CD4-positive, alpha-beta T cell (primary cell): ENCODE measurements around the gene AGTPBP1. TPM values are rescaled to one million over a fixed set of nuclear protein-coding genes. Genes with fewer than 3 reads are reported as not detected.

ENCODE experiments used
- ATAC-seq: fragments of 200-7000 bp; cut with Tn5 transposase; one replicate; pipeline ENCODE4 v1.10.0; 2022; ENCODE audit warnings: mild to moderate bottlenecking; ENCODE audit not compliant: poor library complexity
- CTCF ChIA-PET: fragments of 350-600 bp; sonication (Branson Sonifier 250); formaldehyde crosslinking; loops from one replicate; lab custom pipeline; 2021; ENCODE audit warnings: antibody characterized with exemption, inconsistent platforms; lab: Charles Lee
- POLR2A ChIA-PET: fragments of 350-600 bp; sonication (Branson Sonifier 250); formaldehyde crosslinking; loops from one replicate; lab custom pipeline; 2021; ENCODE audit warnings: antibody characterized with exemption, inconsistent platforms; lab: Charles Lee
- DNase-seq, 14 experiments: peaks; one replicate each; pipeline ENCODE4 v3.0.0-alpha.2; 2013 to 2020; ENCODE audit warnings: mixed read lengths in 2 of 14
- H3K27ac ChIP-seq, 2 donors: one replicate each; pipeline versions ENCODE4 v1.5.1 to v1.7.0; 2013; ENCODE audit warnings: low read length in 2 of 2, low read depth in 1 of 2, mild to moderate bottlenecking in 1 of 2
- H3K27me3 ChIP-seq, 2 experiments: 1 replicate in 1 of 2; 2 replicates in 1 of 2; pipeline versions ENCODE4 v1.6.1 to v1.7.0; 2013; ENCODE audit warnings: low read length in 2 of 2, control low read depth in 1 of 2, mild to moderate bottlenecking in 1 of 2, moderate library complexity in 1 of 2; ENCODE audit not compliant: insufficient read depth in 2 of 2, control insufficient read depth in 1 of 2
- H3K36me3 ChIP-seq: one replicate; pipeline ENCODE4 v1.6.1; 2013; ENCODE audit warnings: low read length, control low read depth; ENCODE audit not compliant: insufficient read depth
- H3K4me1 ChIP-seq: one replicate; pipeline ENCODE4 v1.6.1; 2013; ENCODE audit warnings: low read length, control low read depth; ENCODE audit not compliant: insufficient read depth
- H3K4me3 ChIP-seq: one replicate; pipeline ENCODE4 v1.5.1; 2013; ENCODE audit warnings: mild to moderate bottlenecking, low read length, moderate library complexity
- H3K9me3 ChIP-seq, 2 experiments: 1 replicate in 1 of 2; 2 replicates in 1 of 2; pipeline versions ENCODE4 v1.6.1 to v1.7.0; 2013; ENCODE audit warnings: low read length in 2 of 2, mild to moderate bottlenecking in 2 of 2, control low read depth in 1 of 2, moderate library complexity in 1 of 2; ENCODE audit not compliant: control insufficient read depth in 1 of 2, insufficient read depth in 1 of 2
- H3K27ac Mint-ChIP-seq: one replicate; pipeline ENCODE4 v1.8.0; 2020; ENCODE audit warnings: mixed read lengths
- H3K27me3 Mint-ChIP-seq: one replicate; pipeline ENCODE4 v1.8.0; 2021; ENCODE audit warnings: mixed read lengths
- H3K36me3 Mint-ChIP-seq: one replicate; pipeline ENCODE4 v1.8.0; 2021; ENCODE audit warnings: low read depth, mixed read lengths
- H3K4me1 Mint-ChIP-seq: one replicate; pipeline ENCODE4 v1.8.0; 2021; ENCODE audit warnings: low read depth, mixed read lengths
- H3K4me3 Mint-ChIP-seq: one replicate; pipeline ENCODE4 v1.8.0; 2020; ENCODE audit warnings: mild to moderate bottlenecking, mixed read lengths
- H3K9me3 Mint-ChIP-seq: one replicate; pipeline ENCODE4 v1.8.0; 2020; ENCODE audit warnings: mixed read lengths
- intact Hi-C, 2 experiments: fragments of 100-400 bp; cut with DNase I in 1 of 2; cut with micrococcal nuclease in 1 of 2; formaldehyde crosslinking; loops; one replicate each; pipeline versions ENCODE4 v1.15.1 to v1.9.0; 2023 to 2025; cut with DNase I, micrococcal nuclease
- total RNA-seq, 174 experiments: library from RNA in 2 of 174; stranded (reverse) in 2 of 174; gene quantifications; one replicate each; pipeline ENCODE4 v1.2.3 and lab custom pipeline; 2021 to 2026
- TF ChIP-seq, protein P1 (sequence below): fragments of 200-600 bp; IDR thresholded peaks from one replicate; pipeline ENCODE4 v1.8.0; 2022; ENCODE audit warnings: antibody characterized with exemption, mild to moderate bottlenecking

The AGTPBP1 gene
- total RNA-seq, 2 experiments from 2014 or later, result 52.0 to 55.2 TPM

DNA sequence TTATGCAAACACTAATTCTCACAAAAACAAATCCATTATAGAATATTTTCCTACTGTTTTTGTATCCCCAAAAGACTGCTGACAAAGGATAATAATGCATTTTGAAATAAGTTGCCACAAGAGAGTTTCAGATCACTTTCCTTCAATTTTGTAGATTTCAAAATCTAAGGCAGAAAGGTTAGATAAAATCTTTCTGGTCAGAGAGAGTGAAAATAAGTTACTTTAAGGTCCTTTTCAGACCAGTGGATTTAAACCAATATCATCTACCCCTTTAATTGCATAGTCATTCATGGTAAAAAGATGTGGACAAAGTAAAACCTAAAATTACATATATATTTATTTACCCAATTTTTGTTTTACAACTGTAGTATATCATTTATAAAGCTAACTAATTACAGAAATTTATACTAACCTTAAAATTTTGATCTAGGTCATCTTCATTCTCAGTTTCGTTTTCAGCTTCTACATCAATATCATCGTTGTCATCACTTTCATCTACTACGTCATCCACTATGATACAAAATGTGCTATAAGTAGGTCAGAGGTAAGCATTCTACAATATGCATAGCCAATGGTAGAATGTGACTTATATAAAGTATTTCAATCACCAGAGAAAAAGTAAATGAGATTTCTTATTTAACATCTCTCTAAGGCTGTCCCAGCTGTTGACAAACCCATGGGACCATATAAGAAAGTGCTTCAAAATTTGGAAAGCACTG is 95.7 kb downstream of the AGTPBP1 start:
- CTCF ChIA-PET, result no interaction called here
- ATAC-seq, result peak; percentile 72
- peaks cover 80% of the 10 kb centered on the region for H3K36me3 Mint-ChIP-seq

GRCh38 chr9:85640425-85640824 is 101.3 kb downstream of the AGTPBP1 start:
- Histone ChIP-seq H3K36me3 (peaks cover 6% of the 10 kb centered on the region), H3K4me3 (no peak overlapping the region), H3K27ac (no peak overlapping the region), H3K4me1 (no peaks in the 10 kb centered on the region), H3K9me3 (no peaks in the 10 kb centered on the region), H3K27me3 (no peaks in the 10 kb centered on the region)
- H3K9me3 Mint-ChIP-seq, result no peaks in the 10 kb centered on the region
- no peak overlapping the region for H3K4me3 Mint-ChIP-seq
- no peak overlapping the region for H3K27ac Mint-ChIP-seq
- peaks cover 67% of the 10 kb centered on the region for H3K36me3 Mint-ChIP-seq
- ChIA-PET CTCF (interaction anchor here (0.8 kb wide), 1 partner anchor 30 kb away, joined by 3 read pairs; no protein-coding TSS in a partner anchor), POLR2A (no interaction called here)
- no peaks in the 10 kb centered on the region for H3K27me3 Mint-ChIP-seq
- TF ChIP-seq, protein P1, sequence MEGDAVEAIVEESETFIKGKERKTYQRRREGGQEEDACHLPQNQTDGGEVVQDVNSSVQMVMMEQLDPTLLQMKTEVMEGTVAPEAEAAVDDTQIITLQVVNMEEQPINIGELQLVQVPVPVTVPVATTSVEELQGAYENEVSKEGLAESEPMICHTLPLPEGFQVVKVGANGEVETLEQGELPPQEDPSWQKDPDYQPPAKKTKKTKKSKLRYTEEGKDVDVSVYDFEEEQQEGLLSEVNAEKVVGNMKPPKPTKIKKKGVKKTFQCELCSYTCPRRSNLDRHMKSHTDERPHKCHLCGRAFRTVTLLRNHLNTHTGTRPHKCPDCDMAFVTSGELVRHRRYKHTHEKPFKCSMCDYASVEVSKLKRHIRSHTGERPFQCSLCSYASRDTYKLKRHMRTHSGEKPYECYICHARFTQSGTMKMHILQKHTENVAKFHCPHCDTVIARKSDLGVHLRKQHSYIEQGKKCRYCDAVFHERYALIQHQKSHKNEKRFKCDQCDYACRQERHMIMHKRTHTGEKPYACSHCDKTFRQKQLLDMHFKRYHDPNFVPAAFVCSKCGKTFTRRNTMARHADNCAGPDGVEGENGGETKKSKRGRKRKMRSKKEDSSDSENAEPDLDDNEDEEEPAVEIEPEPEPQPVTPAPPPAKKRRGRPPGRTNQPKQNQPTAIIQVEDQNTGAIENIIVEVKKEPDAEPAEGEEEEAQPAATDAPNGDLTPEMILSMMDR, result no peak
- no peaks in the 10 kb centered on the region for H3K4me1 Mint-ChIP-seq
- DNase-seq (no peak), ATAC-seq (no peak)
- intact Hi-C loops, result no loop called here

More for the DNA sequence above, 95.7 kb downstream of the AGTPBP1 start:
- H3K27ac ChIP-seq, result no peak overlapping the region
- H3K27me3 Mint-ChIP-seq, result no peaks in the 10 kb centered on the region
- POLR2A ChIA-PET, result no interaction called here
- peaks cover 9% of the 10 kb centered on the region for H3K36me3 ChIP-seq
- no peak overlapping the region for H3K4me3 Mint-ChIP-seq
- TF ChIP-seq, protein P1, result no peak
- no peaks in the 10 kb centered on the region for H3K27me3 ChIP-seq
- H3K4me1 Mint-ChIP-seq, result no peaks in the 10 kb centered on the region
- peak in 3 of 14 experiments; percentile 32 to 46 (median 44) for DNase-seq
- H3K27ac Mint-ChIP-seq, result peak overlapping the region; percentile 32
- intact Hi-C loops, result no loop called here
- H3K4me3 ChIP-seq, result no peak overlapping the region
- no peaks in the 10 kb centered on the region for H3K4me1 ChIP-seq
- H3K9me3 ChIP-seq, result no peaks in the 10 kb centered on the region
- no peaks in the 10 kb centered on the region for H3K9me3 Mint-ChIP-seq

DNA sequence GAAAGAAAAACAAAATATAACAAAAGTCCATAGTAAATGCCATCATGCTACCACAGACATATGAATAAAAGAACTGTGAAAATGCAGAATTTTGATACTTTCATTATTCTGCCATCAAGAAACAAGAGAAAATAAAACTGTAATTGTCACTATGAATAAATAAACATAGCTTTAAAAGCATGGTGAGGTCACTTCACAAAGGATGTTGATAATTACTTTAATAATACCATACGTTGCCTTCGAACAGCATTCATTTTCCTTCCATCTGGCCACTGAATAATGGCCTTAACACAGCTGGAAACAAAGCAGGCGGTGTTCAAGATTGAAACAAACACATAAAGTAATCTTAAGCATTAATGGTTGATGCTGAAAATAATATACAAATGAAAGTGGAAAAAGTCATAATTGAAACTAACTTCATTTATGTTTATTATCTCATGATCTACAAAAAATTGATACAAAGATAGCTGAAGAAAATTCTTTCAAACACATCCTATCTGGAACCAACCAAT is 102.0 kb downstream of the AGTPBP1 start:
- intact Hi-C loops, result no loop called here
- ChIA-PET POLR2A (no interaction called here), CTCF (interaction anchor here (0.8 kb wide), 1 partner anchor 29 kb away, joined by 3 read pairs; no protein-coding TSS in a partner anchor)
- H3K4me1 Mint-ChIP-seq, result no peaks in the 10 kb centered on the region
- TF ChIP-seq, protein P1, result no peak
- ATAC-seq (no peak), DNase-seq (no peak)
- H3K27ac ChIP-seq, result no peak overlapping the region
- no peak overlapping the region for H3K27ac Mint-ChIP-seq
- H3K27me3 ChIP-seq, result no peaks in the 10 kb centered on the region
- no peak overlapping the region for H3K4me3 ChIP-seq
- H3K36me3 ChIP-seq, result peaks cover 6% of the 10 kb centered on the region
- no peaks in the 10 kb centered on the region for H3K9me3 Mint-ChIP-seq
- no peaks in the 10 kb centered on the region for H3K4me1 ChIP-seq
- no peak overlapping the region for H3K4me3 Mint-ChIP-seq
- peaks cover 60% of the 10 kb centered on the region for H3K36me3 Mint-ChIP-seq
- H3K27me3 Mint-ChIP-seq, result no peaks in the 10 kb centered on the region
- no peaks in the 10 kb centered on the region for H3K9me3 ChIP-seq
